Neural crest cell (in vitro differentiated cells): Measurements from ENCODE around the gene EPS8. TPM values are rescaled to one million over a fixed set of nuclear protein-coding genes. Genes with fewer than 3 reads are reported as not detected.

ENCODE experiments used
- DNase-seq: peaks from one replicate; pipeline ENCODE4 v3.0.0; 2021; ENCODE audit warnings: low read depth, mixed read lengths, low spot score
- H3K27ac Mint-ChIP-seq: one replicate; pipeline ENCODE4 v1.8.0; 2021; ENCODE audit warnings: mild to moderate bottlenecking, mixed read lengths; ENCODE audit not compliant: unreplicated experiment
- H3K27me3 Mint-ChIP-seq: 2 replicates; pipeline ENCODE4 v1.8.0; 2021; ENCODE audit warnings: low read depth, mild to moderate bottlenecking, mixed read lengths
- H3K36me3 Mint-ChIP-seq: 2 replicates; pipeline ENCODE4 v1.8.0; 2021; ENCODE audit warnings: low read depth, mild to moderate bottlenecking, mixed read lengths
- H3K4me1 Mint-ChIP-seq: 2 replicates; pipeline ENCODE4 v1.8.0; 2021; ENCODE audit warnings: mixed read lengths
- H3K4me3 Mint-ChIP-seq: one replicate; pipeline ENCODE4 v1.8.0; 2021; ENCODE audit warnings: mild to moderate bottlenecking, mixed read lengths
- H3K9me3 Mint-ChIP-seq: 2 replicates; pipeline ENCODE4 v1.8.0; 2021; ENCODE audit warnings: mixed read lengths
- total RNA-seq: library from RNA; stranded (reverse); gene quantifications from 2 replicates; pipeline ENCODE4 v1.2.1, GENCODE V29; 2021
- TF ChIP-seq, protein P1 (sequence below): fragments of 200-600 bp; sonication (generic); conservative IDR thresholded peaks from 2 replicates; pipeline ENCODE4 v1.5.0; 2021; ENCODE audit warnings: antibody characterized with exemption, mild to moderate bottlenecking

EPS8 gene
- total RNA-seq, 1 donor from 2014 or later, result 24.4 TPM

- Mint-ChIP-seq H3K27me3 (no peaks in the 10 kb centered on the region), H3K9me3 (no peaks in the 10 kb centered on the region), H3K4me3 (no peak overlapping the region), H3K4me1 (peaks cover 61% of the 10 kb centered on the region), H3K27ac (no peak overlapping the region), H3K36me3 (peaks cover 6% of the 10 kb centered on the region)
- DNase-seq, result no peak
- TF ChIP-seq, protein P1, sequence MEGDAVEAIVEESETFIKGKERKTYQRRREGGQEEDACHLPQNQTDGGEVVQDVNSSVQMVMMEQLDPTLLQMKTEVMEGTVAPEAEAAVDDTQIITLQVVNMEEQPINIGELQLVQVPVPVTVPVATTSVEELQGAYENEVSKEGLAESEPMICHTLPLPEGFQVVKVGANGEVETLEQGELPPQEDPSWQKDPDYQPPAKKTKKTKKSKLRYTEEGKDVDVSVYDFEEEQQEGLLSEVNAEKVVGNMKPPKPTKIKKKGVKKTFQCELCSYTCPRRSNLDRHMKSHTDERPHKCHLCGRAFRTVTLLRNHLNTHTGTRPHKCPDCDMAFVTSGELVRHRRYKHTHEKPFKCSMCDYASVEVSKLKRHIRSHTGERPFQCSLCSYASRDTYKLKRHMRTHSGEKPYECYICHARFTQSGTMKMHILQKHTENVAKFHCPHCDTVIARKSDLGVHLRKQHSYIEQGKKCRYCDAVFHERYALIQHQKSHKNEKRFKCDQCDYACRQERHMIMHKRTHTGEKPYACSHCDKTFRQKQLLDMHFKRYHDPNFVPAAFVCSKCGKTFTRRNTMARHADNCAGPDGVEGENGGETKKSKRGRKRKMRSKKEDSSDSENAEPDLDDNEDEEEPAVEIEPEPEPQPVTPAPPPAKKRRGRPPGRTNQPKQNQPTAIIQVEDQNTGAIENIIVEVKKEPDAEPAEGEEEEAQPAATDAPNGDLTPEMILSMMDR, result no peak
Observed at GRCh38 chr12:15633201-15633600, 156.0 kb downstream of the EPS8 start.

DNA sequence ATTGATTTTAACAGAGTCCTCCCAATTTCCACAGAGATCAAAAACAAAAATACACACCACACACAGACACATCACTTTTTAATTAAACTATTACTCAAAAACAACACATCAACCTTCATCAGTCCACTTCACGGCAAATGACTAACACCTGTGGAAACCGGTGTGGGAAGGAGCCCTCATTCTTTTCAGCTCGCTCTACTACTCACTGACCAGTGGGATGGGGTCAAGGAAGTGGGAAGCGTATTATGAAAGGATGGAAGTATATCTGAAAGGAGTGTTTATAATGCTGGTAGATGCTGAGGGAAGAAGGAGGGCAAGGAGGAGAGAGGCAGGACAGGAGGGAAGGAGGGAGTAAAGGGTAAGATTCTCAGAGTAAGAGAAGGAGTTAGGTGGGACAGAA is 156.5 kb downstream of the EPS8 start:
- no peak for DNase-seq
- Mint-ChIP-seq H3K9me3 (no peaks in the 10 kb centered on the region), H3K27ac (peak overlapping the region; percentile 63), H3K36me3 (peaks cover 4% of the 10 kb centered on the region), H3K27me3 (no peaks in the 10 kb centered on the region), H3K4me3 (no peak overlapping the region), H3K4me1 (peaks cover 63% of the 10 kb centered on the region)
- TF ChIP-seq, protein P1, result no peak

DNA sequence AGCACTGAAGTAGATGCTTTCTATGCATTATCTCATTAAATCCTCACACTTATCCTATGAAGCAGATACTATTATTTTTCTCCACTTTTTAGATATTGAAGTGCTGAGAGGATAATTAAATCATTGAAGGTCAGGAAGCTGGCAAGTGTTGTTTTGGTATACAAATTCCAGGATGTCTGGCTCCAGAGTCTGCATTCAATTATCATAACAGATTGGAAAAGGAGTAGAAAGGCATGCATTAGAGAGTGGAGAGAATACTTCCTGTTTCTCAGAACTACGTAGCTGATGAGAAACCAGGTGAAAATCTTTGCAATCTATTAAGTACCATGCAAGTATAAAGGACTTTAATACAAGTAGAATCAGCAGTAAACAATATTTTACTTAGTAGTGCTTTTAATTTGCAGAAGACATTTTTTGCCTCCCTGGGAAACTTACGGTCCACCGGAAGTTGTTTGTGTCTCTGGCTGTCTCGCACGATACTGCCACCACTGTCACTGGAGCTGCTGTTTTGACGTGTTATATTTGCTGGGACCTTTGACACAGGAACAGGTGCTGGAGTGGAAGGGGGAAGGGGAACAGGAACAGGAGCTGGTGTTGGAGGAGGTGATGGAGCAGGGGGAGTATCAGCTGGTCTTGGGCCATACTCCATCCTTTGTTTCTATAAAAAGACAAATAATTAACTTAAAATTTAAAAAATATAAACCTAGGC is 158.0 kb downstream of the EPS8 start:
- peaks cover 71% of the 10 kb centered on the region for H3K4me1 Mint-ChIP-seq
- H3K9me3 Mint-ChIP-seq, result no peaks in the 10 kb centered on the region
- H3K27me3 Mint-ChIP-seq, result no peaks in the 10 kb centered on the region
- peak overlapping the region; percentile 98 for H3K27ac Mint-ChIP-seq
- DNase-seq, result no peak
- TF ChIP-seq, protein P1, result no peak
- peaks cover 5% of the 10 kb centered on the region for H3K36me3 Mint-ChIP-seq
- peak overlapping the region; percentile 9 for H3K4me3 Mint-ChIP-seq

GRCh38 chr12:15629761-15630160 is 159.4 kb downstream of the EPS8 start:
- no peaks in the 10 kb centered on the region for H3K9me3 Mint-ChIP-seq
- TF ChIP-seq, protein P1, result no peak
- H3K27me3 Mint-ChIP-seq, result no peaks in the 10 kb centered on the region
- DNase-seq, result no peak
- H3K36me3 Mint-ChIP-seq, result peaks cover 10% of the 10 kb centered on the region
- peaks cover 84% of the 10 kb centered on the region for H3K4me1 Mint-ChIP-seq
- peak overlapping the region; percentile 44 for H3K4me3 Mint-ChIP-seq
- H3K27ac Mint-ChIP-seq, result peak overlapping the region; percentile 89

- TF ChIP-seq, protein P1, result no peak
- no peaks in the 10 kb centered on the region for H3K27me3 Mint-ChIP-seq
- peaks cover 15% of the 10 kb centered on the region for H3K36me3 Mint-ChIP-seq
- peak overlapping the region; percentile 54 for H3K27ac Mint-ChIP-seq
- H3K9me3 Mint-ChIP-seq, result no peaks in the 10 kb centered on the region
- peaks cover 89% of the 10 kb centered on the region for H3K4me1 Mint-ChIP-seq
- DNase-seq, result peak; percentile 41
- peak overlapping the region; percentile 68 for H3K4me3 Mint-ChIP-seq
Observed at GRCh38 chr12:15629108-15629507, 160.1 kb downstream of the EPS8 start.
